A673 (cell line): ENCODE results near the gene VWA8. TPM values are rescaled to one million over a fixed set of nuclear protein-coding genes. Genes with fewer than 3 reads are reported as not detected.

Experiments used
- BruUV-seq: library from RNA; stranded (reverse); fragments of 400-500 nt; replicated peaks from 2 replicates; lab custom pipeline; 2021; lab: Mats Ljungman, UMichigan
- CTCF ChIA-PET: fragments of 300-600 bp; sonication (Branson Sonifier 250); formaldehyde crosslinking; loops from one replicate; lab custom pipeline; 2022; ENCODE audit warnings: antibody characterized with exemption; lab: Charles Lee
- POLR2A ChIA-PET: fragments of 300-600 bp; sonication (Branson Sonifier 250); formaldehyde crosslinking; loops from one replicate; lab custom pipeline; 2022; ENCODE audit warnings: antibody characterized with exemption; ENCODE audit not compliant: low non-redundant PET; lab: Charles Lee
- DNase-seq: peaks from one replicate; pipeline ENCODE4 v3.0.0-alpha.2; 2015; ENCODE audit warnings: low spot score
- H3K27ac ChIP-seq: fragments of 200-600 bp; sonication (generic); 2 replicates; pipeline ENCODE4 v1.5.1; 2016; ENCODE audit warnings: mixed run types, low read depth, mild to moderate bottlenecking, mixed read lengths, antibody characterized with exemption, low read length; ENCODE audit not compliant: poor library complexity, severe bottlenecking
- H3K27me3 ChIP-seq: fragments of 200-600 bp; sonication (generic); replicated peaks from 2 replicates; pipeline ENCODE4 v1.6.1; 2017; ENCODE audit warnings: mixed run types, low read depth, mild to moderate bottlenecking, mixed read lengths, antibody characterized with exemption, low read length; ENCODE audit not compliant: insufficient read depth, poor library complexity
- H3K36me3 ChIP-seq: fragments of 200-600 bp; sonication (generic); 2 replicates; pipeline ENCODE4 v1.6.1; 2016; ENCODE audit warnings: mixed run types, mild to moderate bottlenecking, mixed read lengths, antibody characterized with exemption, low read length; ENCODE audit not compliant: insufficient read depth, poor library complexity, severe bottlenecking
- H3K4me1 ChIP-seq: fragments of 200-600 bp; sonication (generic); 2 replicates; pipeline ENCODE4 v1.6.1; 2017; ENCODE audit warnings: mixed run types, mild to moderate bottlenecking, mixed read lengths, antibody characterized with exemption, low read length; ENCODE audit not compliant: insufficient read depth, poor library complexity, severe bottlenecking
- H3K4me3 ChIP-seq: fragments of 200-600 bp; sonication (generic); 2 replicates; pipeline ENCODE4 v1.5.1; 2016; ENCODE audit warnings: low read depth, mixed run types, mild to moderate bottlenecking, mixed read lengths, low read length; ENCODE audit not compliant: poor library complexity, severe bottlenecking
- H3K9me3 ChIP-seq: fragments of 200-600 bp; sonication (generic); 2 replicates; pipeline ENCODE4 v1.6.1; 2016; ENCODE audit warnings: mixed run types, low read depth, mild to moderate bottlenecking, mixed read lengths, antibody characterized with exemption, low read length; ENCODE audit not compliant: poor library complexity, severe bottlenecking
- CTCF ChIP-seq: fragments of 300-800, 200-600 bp; sonication (generic); conservative IDR thresholded peaks from 2 replicates; pipeline ENCODE4 v1.5.1; 2017; ENCODE audit warnings: low read depth, mild to moderate bottlenecking, antibody characterized with exemption, low read length, moderate library complexity, mixed read lengths
- EZH2 ChIP-seq: fragments of 200-600 bp; sonication (generic); IDR thresholded peaks from 2 replicates; pipeline ENCODE4 v1.6.1; 2017; ENCODE audit warnings: borderline replicate concordance, low read depth, mild to moderate bottlenecking, mixed read lengths, antibody characterized with exemption, low read length; ENCODE audit not compliant: poor library complexity, severe bottlenecking
- intact Hi-C: fragments of 100-400 bp; cut with micrococcal nuclease; formaldehyde crosslinking; loops from one replicate; pipeline ENCODE4 v1.10.0; 2022; ENCODE audit not compliant: unreplicated experiment
- total RNA-seq: library from RNA; stranded (reverse); gene quantifications from 2 replicates; pipeline ENCODE4 v1.2.3, GENCODE V29; 2021

VWA8 gene
- total RNA-seq, 1 experiment from 2014 or later = 18.5 TPM

GRCh38 chr13:41897126-41897525 is 63.8 kb downstream of the VWA8 start:
- Histone ChIP-seq H3K36me3 (no peaks in the 10 kb centered on the region), H3K27ac (no peak overlapping the region), H3K4me3 (no peak overlapping the region), H3K27me3 (no peaks in the 10 kb centered on the region), H3K4me1 (no peaks in the 10 kb centered on the region), H3K9me3 (no peaks in the 10 kb centered on the region)
- POLR2A ChIA-PET = no interaction called here
- no TSS peak for BruUV-seq
- intact Hi-C loops = no loop called here
- CTCF ChIA-PET = no interaction called here
- TF ChIP-seq EZH2 (no peak), CTCF (no peak)
- DNase-seq = no peak

GRCh38 chr13:41895478-41895877 is 65.4 kb downstream of the VWA8 start:
- Histone ChIP-seq H3K4me1 (no peaks in the 10 kb centered on the region), H3K36me3 (no peaks in the 10 kb centered on the region), H3K27ac (no peak overlapping the region), H3K9me3 (no peaks in the 10 kb centered on the region), H3K27me3 (no peaks in the 10 kb centered on the region), H3K4me3 (no peak overlapping the region)
- no peak for TF ChIP-seq CTCF
- intact Hi-C loops = no loop called here
- POLR2A ChIA-PET = no interaction called here
- BruUV-seq = no TSS peak
- DNase-seq = no peak
- CTCF ChIA-PET = no interaction called here

GRCh38 chr13:41891119-41891518 is 69.8 kb downstream of the VWA8 start:
- no TSS peak for BruUV-seq
- H3K4me1 ChIP-seq = no peaks in the 10 kb centered on the region
- H3K27ac ChIP-seq = no peak overlapping the region
- H3K9me3 ChIP-seq = no peaks in the 10 kb centered on the region
- ChIA-PET CTCF (no interaction called here), POLR2A (no interaction called here)
- no peak overlapping the region for H3K4me3 ChIP-seq
- no peaks in the 10 kb centered on the region for H3K36me3 ChIP-seq
- no peaks in the 10 kb centered on the region for H3K27me3 ChIP-seq
- DNase-seq = no peak
- intact Hi-C loops = no loop called here
- TF ChIP-seq CTCF (no peak), EZH2 (no peak)
